BE2C (cell line): ENCODE measurements around the gene CAMK1D.

Experiments used
- DNase-seq: peaks from one replicate; pipeline ENCODE4 v3.0.0-alpha.2; 2020
- H3K27me3 ChIP-seq: fragments of 250-450 bp; sonication (Bioruptor Pico); 2 replicates; pipeline ENCODE4 v1.5.1; 2020; ENCODE audit warnings: mild to moderate bottlenecking
- H3K36me3 ChIP-seq: fragments of 250-450 bp; sonication (Bioruptor Pico); 2 replicates; pipeline ENCODE4 v1.5.1; 2020; ENCODE audit warnings: mild to moderate bottlenecking
- H3K4me1 ChIP-seq: fragments of 250-450 bp; sonication (Bioruptor Pico); 2 replicates; pipeline ENCODE4 v1.5.1; 2020
- H3K4me3 ChIP-seq: 2 replicates; pipeline ENCODE4 v1.5.1; 2011; ENCODE audit warnings: low read depth, low read length
- H3K9me3 ChIP-seq: fragments of 250-450 bp; sonication (Bioruptor Pico); 2 replicates; pipeline ENCODE4 v1.5.1; 2020
- CTCF ChIP-seq: IDR thresholded peaks from 2 replicates; pipeline ENCODE4 v1.5.1; 2012; ENCODE audit warnings: mild to moderate bottlenecking, low read depth, low read length

CAMK1D gene

GRCh38 chr10:12633776-12634620 is 284.7 kb downstream of the CAMK1D start:
- no peak for DNase-seq
- Histone ChIP-seq H3K4me1 (peaks cover 4% of the 10 kb centered on the region; the same call in 1 of the 2 replicates), H3K4me3 (no peak overlapping the region), H3K36me3 (no peaks in the 10 kb centered on the region), H3K27me3 (no peaks in the 10 kb centered on the region), H3K9me3 (no peaks in the 10 kb centered on the region)
- no peak for TF ChIP-seq CTCF

- no peaks in the 10 kb centered on the region for H3K9me3 ChIP-seq
- H3K36me3 ChIP-seq, result no peaks in the 10 kb centered on the region
- H3K27me3 ChIP-seq, result no peaks in the 10 kb centered on the region
- no peak overlapping the region for H3K4me3 ChIP-seq
- no peak for TF ChIP-seq CTCF
- DNase-seq, result no peak
- peaks cover 4% of the 10 kb centered on the region; the same call in 1 of the 2 replicates for H3K4me1 ChIP-seq
These were observed 285.2 kb downstream of the CAMK1D start for GRCh38 chr10:12634621-12634931.

- Histone ChIP-seq H3K4me1 (peaks cover 4% of the 10 kb centered on the region; the same call in 1 of the 2 replicates), H3K36me3 (no peaks in the 10 kb centered on the region), H3K4me3 (no peak overlapping the region), H3K27me3 (no peaks in the 10 kb centered on the region), H3K9me3 (no peaks in the 10 kb centered on the region)
- no peak for DNase-seq
- TF ChIP-seq CTCF, result no peak
These were observed 285.8 kb downstream of the CAMK1D start for GRCh38 chr10:12635127-12635541.

- H3K36me3 ChIP-seq, result no peaks in the 10 kb centered on the region
- peaks cover 4% of the 10 kb centered on the region; the same call in 1 of the 2 replicates for H3K4me1 ChIP-seq
- H3K4me3 ChIP-seq, result no peak overlapping the region
- H3K9me3 ChIP-seq, result no peaks in the 10 kb centered on the region
- TF ChIP-seq CTCF, result no peak
- no peak for DNase-seq
- no peaks in the 10 kb centered on the region for H3K27me3 ChIP-seq
These were observed 287.2 kb downstream of the CAMK1D start for GRCh38 chr10:12636571-12636970.

- Histone ChIP-seq H3K27me3 (no peaks in the 10 kb centered on the region), H3K36me3 (no peaks in the 10 kb centered on the region), H3K4me3 (no peak overlapping the region), H3K9me3 (no peaks in the 10 kb centered on the region), H3K4me1 (peaks cover 4% of the 10 kb centered on the region; the same call in 1 of the 2 replicates)
- no peak for TF ChIP-seq CTCF
- DNase-seq, result no peak
These were observed 288.3 kb downstream of the CAMK1D start for GRCh38 chr10:12637649-12638048.

- no peak for TF ChIP-seq CTCF
- no peaks in the 10 kb centered on the region for H3K36me3 ChIP-seq
- H3K9me3 ChIP-seq, result no peaks in the 10 kb centered on the region
- 0 out of 2 replicates have a peak, but pooled peaks cover 4% of the 10 kb centered on the region for H3K4me1 ChIP-seq
- no peak overlapping the region for H3K4me3 ChIP-seq
- peak; percentile 64 for DNase-seq
- H3K27me3 ChIP-seq, result no peaks in the 10 kb centered on the region
These were observed 288.8 kb downstream of the CAMK1D start for GRCh38 chr10:12638103-12638502.
